22Rv1 (cell line): ENCODE results near the gene CNNM2.

ENCODE experiments used
- CTCF ChIP-seq: fragments of 450-650 bp; IDR thresholded peaks from 2 replicates; pipeline ENCODE4 v1.5.1; 2017; ENCODE audit warnings: mild to moderate bottlenecking
- ZFX ChIP-seq: fragments of 450-650 bp; IDR thresholded peaks from 2 replicates; pipeline ENCODE4 v1.6.1; 2017; ENCODE audit warnings: antibody characterized with exemption, borderline replicate concordance

GRCh38 chr10:102930720-102931119, 12.6 kb downstream of the CNNM2 start:
- TF ChIP-seq CTCF (no peak), ZFX (no peak)
